PC-9 (cell line): Measurements from ENCODE around the gene EXD3. TPM values are rescaled to one million over a fixed set of nuclear protein-coding genes. Genes with fewer than 3 reads are reported as not detected.
A peak's percentile ranks its signal among the peaks of the same experiment; 100 is the strongest.

Source experiments
- BruUV-seq: library from RNA; stranded (reverse); fragments of 400-500 nt; replicated peaks from 2 replicates; lab custom pipeline; 2021; lab: Mats Ljungman, UMichigan
- CTCF ChIA-PET: fragments of 300-600 bp; sonication (Branson Sonifier 250); formaldehyde crosslinking; loops from one replicate; lab custom pipeline; 2022; ENCODE audit warnings: antibody characterized with exemption; lab: Charles Lee
- POLR2A ChIA-PET: fragments of 300-600 bp; sonication (Branson Sonifier 250); formaldehyde crosslinking; loops from one replicate; lab custom pipeline; 2022; ENCODE audit warnings: antibody characterized with exemption; ENCODE audit not compliant: unreplicated experiment; lab: Charles Lee
- DNase-seq, 2 experiments: peaks; one replicate each; pipeline versions ENCODE4 v3.0.0 to v3.0.0-alpha.2; 2015 to 2022; ENCODE audit warnings: mixed read lengths in 1 of 2
- H2AFZ ChIP-seq: fragments of 200-600 bp; sonication (generic); 2 replicates; pipeline ENCODE4 v1.8.1; 2017; ENCODE audit warnings: antibody characterized with exemption
- H3F3A ChIP-seq: fragments of 200-600 bp; sonication (generic); 2 replicates; pipeline ENCODE4 v1.8.1; 2017; ENCODE audit warnings: antibody characterized with exemption, mild to moderate bottlenecking, low read depth; ENCODE audit not compliant: insufficient read depth
- H3K27ac ChIP-seq: fragments of 200-600 bp; sonication (generic); 2 replicates; pipeline ENCODE4 v1.6.1; 2016; ENCODE audit warnings: mixed run types
- H3K27me3 ChIP-seq: fragments of 200-600 bp; sonication (generic); 2 replicates; pipeline ENCODE4 v1.6.1; 2016; ENCODE audit warnings: low read depth, mixed run types; ENCODE audit not compliant: insufficient read depth
- H3K36me3 ChIP-seq: fragments of 200-600 bp; sonication (generic); 2 replicates; pipeline ENCODE4 v1.6.1; 2016; ENCODE audit warnings: low read depth, mixed run types
- H3K4me1 ChIP-seq: fragments of 200-600 bp; sonication (generic); replicated peaks from 2 replicates; pipeline ENCODE4 v1.6.1; 2016; ENCODE audit warnings: mixed run types; ENCODE audit not compliant: insufficient read depth
- H3K4me2 ChIP-seq: fragments of 200-600 bp; sonication (generic); 2 replicates; pipeline ENCODE4 v1.6.1; 2017; ENCODE audit warnings: mixed run types
- H3K4me3 ChIP-seq: fragments of 200-600 bp; sonication (generic); 2 replicates; pipeline ENCODE4 v1.6.1; 2016; ENCODE audit warnings: mixed run types
- H3K79me2 ChIP-seq: fragments of 200-600 bp; sonication (generic); 2 replicates; pipeline ENCODE4 v1.6.1; 2017; ENCODE audit warnings: low read depth, mixed run types
- H3K9me2 ChIP-seq: fragments of 200-600 bp; sonication (generic); 2 replicates; pipeline ENCODE4 v1.8.1; 2017; ENCODE audit warnings: mild to moderate bottlenecking; ENCODE audit not compliant: insufficient read depth
- H3K9me3 ChIP-seq: fragments of 200-600 bp; sonication (generic); 2 replicates; pipeline ENCODE4 v1.8.1; 2016; ENCODE audit warnings: low read depth; ENCODE audit not compliant: insufficient read depth
- H4K20me1 ChIP-seq: fragments of 200-600 bp; sonication (generic); 2 replicates; pipeline ENCODE4 v1.8.1; 2017; ENCODE audit not compliant: insufficient read depth
- CTCF ChIP-seq: fragments of 200-600 bp; sonication (generic); conservative IDR thresholded peaks from 2 replicates; pipeline ENCODE4 v1.6.1; 2017; ENCODE audit warnings: mixed run types, antibody characterized with exemption, mild to moderate bottlenecking, moderate library complexity
- EZH2 ChIP-seq: fragments of 200-600 bp; sonication (generic); IDR thresholded peaks from 2 replicates; pipeline ENCODE4 v1.8.0; 2017; ENCODE audit warnings: antibody characterized with exemption, low read depth
- intact Hi-C: fragments of 100-400 bp; cut with micrococcal nuclease; formaldehyde crosslinking; loops from one replicate; pipeline ENCODE4 v1.10.0; 2022; ENCODE audit not compliant: unreplicated experiment
- total RNA-seq: library from RNA; stranded (reverse); gene quantifications from 2 replicates; pipeline ENCODE4 v1.2.3, GENCODE V29; 2021

EXD3 gene
- total RNA-seq, 1 experiment from 2014 or later = 23.7 TPM

DNA sequence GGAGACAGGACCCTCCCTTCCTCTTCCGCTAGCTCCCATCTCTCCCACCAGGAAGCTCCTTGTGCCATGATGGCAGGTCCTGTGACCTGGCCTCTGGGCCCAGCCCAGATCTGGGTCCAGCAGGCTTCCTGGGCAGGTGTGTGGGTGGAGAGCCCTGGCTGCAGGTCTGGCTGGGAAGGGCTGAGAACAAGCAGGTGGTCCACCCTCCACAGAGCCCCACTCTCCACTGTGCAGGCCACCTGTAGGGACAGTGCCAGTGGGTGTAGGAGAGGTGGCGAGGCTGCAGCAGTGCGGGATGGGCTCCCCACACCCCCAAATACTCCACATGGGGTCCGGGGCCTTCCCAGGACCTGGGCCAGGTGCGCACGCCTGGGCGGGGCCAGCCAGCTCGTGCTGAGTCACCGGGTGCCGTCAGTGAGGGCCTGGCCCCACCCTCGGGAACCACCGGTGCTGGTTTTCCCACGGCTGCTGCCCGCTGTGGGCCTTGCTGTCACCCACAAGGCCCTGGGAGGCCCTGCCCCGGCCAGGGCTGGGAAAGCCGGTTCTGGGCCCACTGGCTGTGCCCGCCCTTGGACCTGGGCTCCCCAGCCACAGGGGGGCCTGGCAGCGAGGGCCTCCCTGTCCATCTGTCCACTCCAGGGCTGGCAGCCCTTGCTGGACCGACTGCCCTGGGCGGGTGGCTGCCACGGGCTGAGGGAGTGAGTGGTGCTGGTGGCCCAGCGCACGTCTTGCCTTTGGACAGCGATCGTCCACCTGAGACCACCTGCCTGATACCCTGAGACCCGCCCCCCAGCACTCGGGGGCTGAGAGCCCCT is 111.6 kb downstream of the EXD3 start:
- Histone ChIP-seq H3F3A (peaks cover 22% of the 10 kb centered on the region; the same call in 1 of the 2 replicates), H4K20me1 (no peaks in the 10 kb centered on the region), H3K36me3 (no peaks in the 10 kb centered on the region), H2AFZ (no peak overlapping the region), H3K27ac (peak overlapping the region; percentile 96), H3K79me2 (no peaks in the 10 kb centered on the region), H3K9me2 (no peaks in the 10 kb centered on the region), H3K27me3 (no peaks in the 10 kb centered on the region), H3K4me3 (peak overlapping the region; percentile 35; the same call in 1 of the 2 replicates), H3K4me1 (peaks cover 48% of the 10 kb centered on the region), H3K9me3 (no peaks in the 10 kb centered on the region), H3K4me2 (peak overlapping the region; percentile 80)
- intact Hi-C loops = no loop called here
- DNase-seq = peak; percentile 92 to 99
- ChIA-PET POLR2A (interaction anchor here (0.6 to 1.5 kb wide), 4 partner anchors 9 to 1259 kb away, joined by 3 to 12 read pairs (median 6); partner anchors contain the start of genes NRARP, PNPLA7 and TUBB4B), CTCF (interaction anchor here (0.6 to 1.8 kb wide), 3 partner anchors 8 to 75 kb away, joined by 4 to 7 read pairs (median 5); partner anchors contain the start of gene NRARP)
- BruUV-seq = TSS peak; percentile 59
- TF ChIP-seq EZH2 (no peak), CTCF (no peak; the same call in 1 of the 2 replicates)

GRCh38 chr9:137310189-137311052 is 112.5 kb downstream of the EXD3 start:
- Histone ChIP-seq H3K9me3 (no peaks in the 10 kb centered on the region), H3K27me3 (no peaks in the 10 kb centered on the region), H3K4me1 (peaks cover 42% of the 10 kb centered on the region), H3K9me2 (no peaks in the 10 kb centered on the region), H3F3A (peaks cover 22% of the 10 kb centered on the region; the same call in 1 of the 2 replicates), H3K27ac (peak overlapping the region; percentile 96), H3K36me3 (no peaks in the 10 kb centered on the region), H3K4me2 (peak overlapping the region; percentile 69), H4K20me1 (no peaks in the 10 kb centered on the region), H2AFZ (no peak overlapping the region), H3K79me2 (no peaks in the 10 kb centered on the region), H3K4me3 (peak overlapping the region; percentile 9; the same call in 1 of the 2 replicates)
- TSS peak; percentile 73 for BruUV-seq
- peak; percentile 76 to 87 for DNase-seq
- POLR2A ChIA-PET = interaction anchor here (0.7 to 1.5 kb wide), 3 partner anchors 8 to 1258 kb away, joined by 6 to 12 read pairs (median 6); partner anchors contain the start of genes NRARP and TUBB4B
- TF ChIP-seq EZH2 (no peak), CTCF (no peak)
- CTCF ChIA-PET = interaction anchor here (0.6 to 1.1 kb wide), 2 partner anchors 9 to 74 kb away, joined by 4 to 7 read pairs; partner anchors contain the start of gene NRARP
- intact Hi-C loops = no loop called here
